ENCODE results near the gene AOPEP.
A peak's percentile ranks its signal among the peaks of the same experiment; 100 is the strongest.

The AOPEP gene

DNA sequence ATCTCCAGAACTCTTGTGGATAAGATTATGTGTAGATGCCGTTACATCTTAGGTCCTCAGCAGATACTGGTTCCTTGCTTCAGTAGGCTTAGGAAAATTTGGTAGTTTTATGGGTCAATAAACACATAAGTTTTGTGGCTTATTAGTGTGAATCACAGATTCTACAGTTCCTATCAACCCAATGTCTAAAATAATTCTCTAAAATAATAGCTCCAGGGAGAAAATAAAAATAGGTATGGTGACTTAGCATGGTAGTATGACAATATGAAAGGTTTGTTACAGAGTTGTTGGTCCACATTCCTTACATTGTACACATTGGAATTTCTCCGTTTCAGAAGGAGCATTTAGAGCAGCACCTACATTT, 91.7 kb downstream of the AOPEP start:
- TF ChIP-seq CTCF (IDR thresholded peaks at IDR 0.05; ENCODE audit: insufficient read depth, low read length, poor library complexity, severe bottlenecking) = no peak
- no peaks in the 10 kb centered on the region for H3K36me3 ChIP-seq (ENCODE audit: control insufficient read depth, insufficient read depth, low read length)
- no peak overlapping the region for H3K4me3 ChIP-seq (replicated peaks; ENCODE audit: low read depth, low read length)
- no peaks in the 10 kb centered on the region for H3K27me3 ChIP-seq (replicated peaks; ENCODE audit: control insufficient read depth, insufficient read depth, low read length)
- DNase-seq (ENCODE audit: extremely low read depth, insufficient read length) = no peak

DNA sequence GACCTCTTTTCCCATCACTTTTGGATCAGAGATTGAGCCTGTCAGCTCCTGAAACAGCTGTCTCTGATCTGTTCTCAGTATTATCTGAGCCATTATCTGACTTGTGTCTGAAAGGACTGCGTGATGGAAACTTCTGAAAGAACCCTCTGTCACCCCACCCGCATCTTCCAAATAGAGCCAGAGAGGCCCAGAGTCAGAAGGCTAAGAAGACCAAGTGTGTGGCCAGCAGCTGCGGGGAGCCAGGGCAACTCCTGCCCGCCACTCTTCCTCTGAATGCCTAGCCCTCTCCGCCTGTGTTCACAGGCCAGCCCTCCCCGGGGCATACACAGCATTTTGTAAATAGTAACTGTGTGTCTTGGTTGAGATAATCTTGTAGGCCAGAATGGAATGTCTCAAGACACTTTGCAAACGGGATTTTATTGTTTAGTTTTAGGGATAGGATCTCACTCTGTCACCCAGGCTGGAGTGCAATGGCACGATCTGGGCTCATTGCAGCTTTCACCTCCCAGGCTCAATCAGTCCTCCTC, 92.7 kb downstream of the AOPEP start:
- no peak overlapping the region for H3K4me3 ChIP-seq (replicated peaks; ENCODE audit: low read depth, low read length)
- TF ChIP-seq CTCF (IDR thresholded peaks at IDR 0.05; ENCODE audit: insufficient read depth, low read length, poor library complexity, severe bottlenecking) = no peak
- H3K36me3 ChIP-seq (ENCODE audit: control insufficient read depth, insufficient read depth, low read length) = no peaks in the 10 kb centered on the region
- H3K27me3 ChIP-seq (replicated peaks; ENCODE audit: control insufficient read depth, insufficient read depth, low read length) = no peaks in the 10 kb centered on the region
- no peak for DNase-seq (ENCODE audit: extremely low read depth, insufficient read length)

GRCh38 chr9:94821098-94821887, 94.8 kb downstream of the AOPEP start:
- DNase-seq (ENCODE audit: extremely low read depth, insufficient read length) = peak; percentile 32
- H3K27me3 ChIP-seq (replicated peaks; ENCODE audit: control insufficient read depth, insufficient read depth, low read length) = no peaks in the 10 kb centered on the region
- no peak for TF ChIP-seq CTCF (IDR thresholded peaks at IDR 0.05; ENCODE audit: insufficient read depth, low read length, poor library complexity, severe bottlenecking)
- no peaks in the 10 kb centered on the region; the same call in 1 of the 2 replicates for H3K36me3 ChIP-seq (ENCODE audit: control insufficient read depth, insufficient read depth, low read length)
- no peak overlapping the region for H3K4me3 ChIP-seq (replicated peaks; ENCODE audit: low read depth, low read length)

DNA sequence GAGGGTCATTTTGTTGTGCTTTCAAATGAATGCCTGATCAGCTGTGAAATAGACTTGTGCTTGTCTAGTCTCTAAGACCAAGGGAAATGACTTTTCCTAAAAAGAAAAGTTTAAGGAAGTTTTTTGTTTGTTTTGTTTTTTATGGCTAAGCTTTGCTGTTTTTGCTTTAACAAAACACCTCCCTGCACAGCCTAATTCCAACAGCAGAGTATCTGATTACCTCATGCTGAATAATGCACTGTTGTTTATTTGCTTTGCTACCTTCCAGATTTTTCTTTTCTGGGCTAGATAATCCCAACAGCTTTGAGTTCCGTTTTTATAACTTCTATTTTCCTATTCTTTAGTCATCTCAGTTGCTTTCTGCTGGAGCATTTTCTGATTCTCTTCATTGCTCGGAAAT, 95.8 kb downstream of the AOPEP start:
- Histone ChIP-seq H3K36me3 (ENCODE audit: control insufficient read depth, insufficient read depth, low read length) (no peaks in the 10 kb centered on the region; the same call in 1 of the 2 replicates), H3K27me3 (replicated peaks; ENCODE audit: control insufficient read depth, insufficient read depth, low read length) (no peaks in the 10 kb centered on the region), H3K4me3 (replicated peaks; ENCODE audit: low read depth, low read length) (no peak overlapping the region)
- TF ChIP-seq CTCF (IDR thresholded peaks at IDR 0.05; ENCODE audit: insufficient read depth, low read length, poor library complexity, severe bottlenecking) = no peak
- no peak for DNase-seq (ENCODE audit: extremely low read depth, insufficient read length)

DNA sequence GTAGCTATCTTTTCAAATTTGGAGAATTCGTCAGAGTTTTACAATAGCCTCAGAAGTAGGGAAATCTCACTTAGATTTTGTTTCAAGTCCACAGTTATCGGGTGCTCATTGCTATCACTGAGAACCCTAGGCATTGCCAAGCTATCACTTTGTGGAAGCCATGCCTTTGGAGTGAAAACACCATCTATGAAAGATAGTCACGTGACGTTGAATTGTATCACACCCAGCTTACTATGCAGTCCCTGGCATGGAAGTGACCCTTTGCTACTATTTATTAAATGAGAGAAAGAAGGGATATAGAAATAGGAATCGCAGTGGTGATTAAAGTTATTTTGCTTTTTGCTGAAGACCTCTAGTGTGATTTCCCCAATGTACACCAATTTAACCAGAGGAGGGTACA, 97.2 kb downstream of the AOPEP start:
- Histone ChIP-seq H3K27me3 (replicated peaks; ENCODE audit: control insufficient read depth, insufficient read depth, low read length) (no peaks in the 10 kb centered on the region), H3K4me3 (replicated peaks; ENCODE audit: low read depth, low read length) (no peak overlapping the region), H3K36me3 (ENCODE audit: control insufficient read depth, insufficient read depth, low read length) (no peaks in the 10 kb centered on the region; the same call in 1 of the 2 replicates)
- DNase-seq (ENCODE audit: extremely low read depth, insufficient read length) = no peak
- no peak for TF ChIP-seq CTCF (IDR thresholded peaks at IDR 0.05; ENCODE audit: insufficient read depth, low read length, poor library complexity, severe bottlenecking)

Measured in GM06990 (cell line).